SK-N-SH (cell line): Measurements from ENCODE around the gene ARAP1. TPM values are rescaled to one million over a fixed set of nuclear protein-coding genes. Genes with fewer than 3 reads are reported as not detected.

Experiments used
- CTCF ChIA-PET: fragments of 300-600, 350-600 bp; formaldehyde crosslinking; extraction: SDS; loops from one replicate; lab custom pipeline; 2021; lab: Yijun Ruan, JAX
- POLR2A ChIA-PET: fragments of 350-600 bp; sonication (Branson Sonifier 250); formaldehyde crosslinking; extraction: SDS; loops from one replicate; lab custom pipeline; 2020; ENCODE audit warnings: antibody characterized with exemption, inconsistent platforms; lab: Yijun Ruan, JAX
- DNase-seq: peaks from one replicate; pipeline ENCODE4 v3.0.0; 2012
- H2AFZ ChIP-seq: fragments of 200-600 bp; sonication (generic); 2 replicates; pipeline ENCODE4 v1.8.1; 2016; ENCODE audit warnings: antibody characterized with exemption, mild to moderate bottlenecking, low read depth
- H3F3A ChIP-seq: fragments of 200-600 bp; sonication (generic); replicated peaks from 2 replicates; pipeline ENCODE3; 2016; ENCODE audit warnings: antibody characterized with exemption, mild to moderate bottlenecking; ENCODE audit not compliant: insufficient read depth
- H3K27ac ChIP-seq, 2 experiments: fragments of 200-500 bp in 1 of 2; fragments of 200-600 bp in 1 of 2; sonication (Bioruptor generic) in 1 of 2; sonication (generic), shearing (Covaris generic) in 1 of 2; 2 replicates each; pipeline versions ENCODE4 v1.5.1 to v1.6.1; 2014 to 2016; ENCODE audit warnings: low read depth in 2 of 2, inconsistent platforms in 1 of 2, low read length in 1 of 2, mild to moderate bottlenecking in 1 of 2, mixed read lengths in 1 of 2
- H3K27me3 ChIP-seq: fragments of 200-600 bp; sonication (generic), shearing (Covaris generic); 2 replicates; pipeline ENCODE4 v1.6.1; 2016; ENCODE audit warnings: mixed run types; ENCODE audit not compliant: insufficient read depth
- H3K36me3 ChIP-seq, 2 experiments: fragments of 200-500 bp in 1 of 2; fragments of 200-600 bp in 1 of 2; sonication (Bioruptor generic) in 1 of 2; sonication (generic) in 1 of 2; replicated peaks in 1 of 2; 2 replicates each; pipeline versions ENCODE3 to v1.5.1; 2014 to 2016; ENCODE audit warnings: low read length in 1 of 2, mild to moderate bottlenecking in 1 of 2; ENCODE audit not compliant: insufficient read depth in 2 of 2, control insufficient read depth in 1 of 2
- H3K4me1 ChIP-seq, 2 experiments: fragments of 200-500 bp in 1 of 2; fragments of 200-600 bp in 1 of 2; sonication (Bioruptor generic) in 1 of 2; sonication (generic), shearing (Covaris generic) in 1 of 2; 2 replicates each; pipeline versions ENCODE4 v1.5.1 to v1.6.1; 2014 to 2016; ENCODE audit warnings: low read depth in 1 of 2, low read length in 1 of 2, mixed run types in 1 of 2; ENCODE audit not compliant: insufficient read depth in 2 of 2, control insufficient read depth in 1 of 2
- H3K4me2 ChIP-seq: fragments of 200-600 bp; sonication (generic), shearing (Covaris generic); 2 replicates; pipeline ENCODE4 v1.6.1; 2017; ENCODE audit warnings: mixed run types
- H3K4me3 ChIP-seq, 2 experiments: fragments of 200-500 bp in 1 of 2; fragments of 200-600 bp in 1 of 2; sonication (Bioruptor generic) in 1 of 2; sonication (generic), shearing (Covaris generic) in 1 of 2; 2 replicates each; pipeline versions ENCODE4 v1.5.1 to v1.8.1; 2014 to 2016; ENCODE audit warnings: low read depth in 2 of 2, inconsistent platforms in 1 of 2, low read length in 1 of 2, mild to moderate bottlenecking in 1 of 2, mixed read lengths in 1 of 2, moderate library complexity in 1 of 2
- H3K79me2 ChIP-seq: fragments of 200-600 bp; sonication (generic); 2 replicates; pipeline ENCODE4 v1.8.1; 2017; ENCODE audit warnings: mild to moderate bottlenecking; ENCODE audit not compliant: insufficient read depth
- H3K9ac ChIP-seq: fragments of 200-600 bp; sonication (generic); 2 replicates; pipeline ENCODE4 v1.6.1; 2017; ENCODE audit warnings: mixed run types
- H3K9me2 ChIP-seq: fragments of 200-600 bp; sonication (generic); 2 replicates; pipeline ENCODE4 v1.6.1; 2017; ENCODE audit warnings: mixed run types
- H3K9me3 ChIP-seq: fragments of 200-600 bp; sonication (generic); 2 replicates; pipeline ENCODE4 v1.6.1; 2017; ENCODE audit warnings: mixed run types, mild to moderate bottlenecking, moderate library complexity
- H4K20me1 ChIP-seq: fragments of 200-600 bp; sonication (generic); 2 replicates; pipeline ENCODE4 v1.6.1; 2017; ENCODE audit warnings: mild to moderate bottlenecking, mixed run types; ENCODE audit not compliant: insufficient read depth
- EZH2phosphoT487 ChIP-seq: fragments of 200-600 bp; sonication (generic); IDR thresholded peaks from 2 replicates; pipeline ENCODE4 v1.6.1; 2017; ENCODE audit warnings: low read depth, mixed run types, mild to moderate bottlenecking, antibody characterized with exemption, moderate library complexity, borderline replicate concordance
- FOXJ3 ChIP-seq: sonication (generic); formaldehyde crosslinking; IDR thresholded peaks from 2 replicates; pipeline ENCODE4 v1.5.1; 2020; ENCODE audit warnings: mild to moderate bottlenecking, missing genetic modification reagents
- FOXM1 ChIP-seq: IDR thresholded peaks from 2 replicates; pipeline ENCODE4 v1.4.0; 2012; ENCODE audit warnings: low read depth, mild to moderate bottlenecking
- JUND ChIP-seq: IDR thresholded peaks from 2 replicates; pipeline ENCODE4 v1.4.0; 2012
- MEF2A ChIP-seq: IDR thresholded peaks from 2 replicates; pipeline ENCODE4 v1.4.0; 2012; ENCODE audit warnings: low read depth, borderline replicate concordance
- MXI1 ChIP-seq: IDR thresholded peaks from 2 replicates; pipeline ENCODE4 v1.6.1; 2012; ENCODE audit warnings: mild to moderate bottlenecking, low read depth, low read length, improper control_type of control experiment
- NFIC ChIP-seq: IDR thresholded peaks from 2 replicates; pipeline ENCODE4 v1.4.0; 2012; ENCODE audit warnings: borderline replicate concordance
- NRF1 ChIP-seq: IDR thresholded peaks from 2 replicates; pipeline ENCODE4 v1.6.1; 2012; ENCODE audit warnings: low read depth, mild to moderate bottlenecking, low read length
- POLR2AphosphoS5 ChIP-seq: IDR thresholded peaks from 2 replicates; pipeline ENCODE4 v1.6.1; 2012; ENCODE audit warnings: low read depth, low read length
- RCOR1 ChIP-seq: fragments of 150-350 bp; IDR thresholded peaks from 2 replicates; pipeline ENCODE4 v1.6.1; 2017; ENCODE audit warnings: antibody characterized with exemption, low read length
- RXRA ChIP-seq: IDR thresholded peaks from 2 replicates; pipeline ENCODE4 v1.4.0; 2012; ENCODE audit warnings: low read depth, mild to moderate bottlenecking, borderline replicate concordance
- SMC3 ChIP-seq: IDR thresholded peaks from 2 replicates; pipeline ENCODE4 v1.6.1; 2012; ENCODE audit warnings: low read depth, low read length, improper control_type of control experiment
- TAF1 ChIP-seq: IDR thresholded peaks from 2 replicates; pipeline ENCODE4 v1.6.1; 2012; ENCODE audit warnings: low read depth, mild to moderate bottlenecking, low read length, moderate library complexity, borderline replicate concordance
- TCF12 ChIP-seq: IDR thresholded peaks from 2 replicates; pipeline ENCODE4 v1.4.0; 2012
- WGBS: methylation state at CpG from one replicate; pipeline ENCODE4 v1.1.6; 2017; ENCODE audit warnings: low lambda C conversion rate; 5-methylcytosine and 5-hydroxymethylcytosine counted together
- polyA plus RNA-seq, 3 experiments: library from polyadenylated mRNA; depleted of rRNA; stranded (reverse); fragments of >200 nt; gene quantifications; 2 replicates each; pipeline ENCODE4 v1.2.3, GENCODE V29; 2012
- TF ChIP-seq, protein P1 (sequence below): fragments of 150-350 bp; IDR thresholded peaks from 2 replicates; pipeline ENCODE4 v1.6.1; 2016; ENCODE audit warnings: mild to moderate bottlenecking, low read depth, low read length
- TF ChIP-seq, protein P2 (sequence below): IDR thresholded peaks from 2 replicates; pipeline ENCODE4 v1.4.0; 2012; ENCODE audit warnings: low read depth
- TF ChIP-seq, protein P3 (sequence below): IDR thresholded peaks from 2 replicates; pipeline ENCODE4; 2012

ARAP1 gene
- polyA plus RNA-seq, 1 of the 3 experiments (the other 2 are of a cell fraction) = 56.6 TPM

DNA sequence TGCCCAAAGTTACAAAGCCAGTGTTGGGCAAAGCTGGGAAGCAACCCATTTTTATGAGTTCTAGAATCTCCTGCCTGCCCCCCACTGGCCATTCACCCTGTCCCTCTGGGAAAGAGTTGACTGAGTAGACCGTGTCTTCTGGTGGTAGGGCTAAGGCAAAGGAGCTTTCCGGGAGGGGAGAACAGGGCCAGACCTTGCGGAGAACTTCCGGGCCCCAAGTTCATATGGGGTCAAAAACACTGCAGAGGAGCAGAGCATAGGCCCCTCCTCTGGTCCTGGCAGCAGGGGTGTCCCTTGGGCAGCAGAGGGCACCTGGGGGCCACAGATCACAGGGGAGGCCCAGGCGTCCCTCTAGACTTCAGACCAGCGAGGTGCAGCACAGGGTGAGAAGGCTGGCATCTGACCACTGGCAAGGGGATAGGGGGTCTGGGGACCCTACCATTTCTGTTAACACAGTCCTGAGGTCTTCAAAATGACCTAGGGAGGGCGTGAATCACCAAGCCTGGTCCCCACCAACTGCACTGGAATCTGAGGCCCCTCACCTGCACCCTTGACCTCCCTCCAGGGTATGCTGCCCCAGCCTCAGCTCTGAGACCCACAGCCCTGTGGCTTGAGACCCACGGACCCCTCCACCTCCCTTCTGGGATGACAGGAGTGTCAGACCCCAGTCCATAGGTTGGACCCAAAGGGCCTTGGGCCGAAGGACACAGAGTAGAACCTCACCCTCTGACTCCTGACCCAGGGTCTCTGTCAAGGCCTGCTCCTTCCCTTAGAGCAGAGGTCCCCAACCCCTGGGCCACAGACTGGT lies 1.3 kb upstream of the ARAP1 start:
- no peak overlapping the region; a peak in 1 of 4 replicates for H3K4me3 ChIP-seq
- no peaks in the 10 kb centered on the region for H3K27me3 ChIP-seq
- CTCF ChIA-PET = interaction anchor here (1.1 to 1.7 kb wide), 3 partner anchors 28 to 41 kb away, joined by 4 to 6 read pairs (median 5); partner anchors contain the start of gene STARD10
- no peak overlapping the region for H2AFZ ChIP-seq
- TF ChIP-seq MEF2A (no peak), RXRA (no peak), NFIC (no peak)
- TF ChIP-seq, protein P1, sequence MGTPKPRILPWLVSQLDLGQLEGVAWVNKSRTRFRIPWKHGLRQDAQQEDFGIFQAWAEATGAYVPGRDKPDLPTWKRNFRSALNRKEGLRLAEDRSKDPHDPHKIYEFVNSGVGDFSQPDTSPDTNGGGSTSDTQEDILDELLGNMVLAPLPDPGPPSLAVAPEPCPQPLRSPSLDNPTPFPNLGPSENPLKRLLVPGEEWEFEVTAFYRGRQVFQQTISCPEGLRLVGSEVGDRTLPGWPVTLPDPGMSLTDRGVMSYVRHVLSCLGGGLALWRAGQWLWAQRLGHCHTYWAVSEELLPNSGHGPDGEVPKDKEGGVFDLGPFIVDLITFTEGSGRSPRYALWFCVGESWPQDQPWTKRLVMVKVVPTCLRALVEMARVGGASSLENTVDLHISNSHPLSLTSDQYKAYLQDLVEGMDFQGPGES = no peak
- peaks cover 25% of the 10 kb centered on the region; the same call in 1 of the 2 replicates for H3K79me2 ChIP-seq
- peaks cover 11 to 20% of the 10 kb centered on the region in 2 experiments; a peak in 2 of 4 replicates for H3K4me1 ChIP-seq
- no peaks in the 10 kb centered on the region for H4K20me1 ChIP-seq
- H3K9ac ChIP-seq = peak overlapping the region; percentile 81; the same call in 1 of the 2 replicates
- H3K27ac ChIP-seq = no peak overlapping the region
- H3K36me3 ChIP-seq = no peaks in the 10 kb centered on the region
- POLR2A ChIA-PET = no interaction called here
- H3F3A ChIP-seq = peaks cover 7% of the 10 kb centered on the region
- no peak for DNase-seq
- no peaks in the 10 kb centered on the region for H3K9me3 ChIP-seq
- 79% methylated on average over 4 of the region's 9 CpGs for WGBS
- peak overlapping the region; percentile 99 for H3K4me2 ChIP-seq
- no peaks in the 10 kb centered on the region for H3K9me2 ChIP-seq

DNA sequence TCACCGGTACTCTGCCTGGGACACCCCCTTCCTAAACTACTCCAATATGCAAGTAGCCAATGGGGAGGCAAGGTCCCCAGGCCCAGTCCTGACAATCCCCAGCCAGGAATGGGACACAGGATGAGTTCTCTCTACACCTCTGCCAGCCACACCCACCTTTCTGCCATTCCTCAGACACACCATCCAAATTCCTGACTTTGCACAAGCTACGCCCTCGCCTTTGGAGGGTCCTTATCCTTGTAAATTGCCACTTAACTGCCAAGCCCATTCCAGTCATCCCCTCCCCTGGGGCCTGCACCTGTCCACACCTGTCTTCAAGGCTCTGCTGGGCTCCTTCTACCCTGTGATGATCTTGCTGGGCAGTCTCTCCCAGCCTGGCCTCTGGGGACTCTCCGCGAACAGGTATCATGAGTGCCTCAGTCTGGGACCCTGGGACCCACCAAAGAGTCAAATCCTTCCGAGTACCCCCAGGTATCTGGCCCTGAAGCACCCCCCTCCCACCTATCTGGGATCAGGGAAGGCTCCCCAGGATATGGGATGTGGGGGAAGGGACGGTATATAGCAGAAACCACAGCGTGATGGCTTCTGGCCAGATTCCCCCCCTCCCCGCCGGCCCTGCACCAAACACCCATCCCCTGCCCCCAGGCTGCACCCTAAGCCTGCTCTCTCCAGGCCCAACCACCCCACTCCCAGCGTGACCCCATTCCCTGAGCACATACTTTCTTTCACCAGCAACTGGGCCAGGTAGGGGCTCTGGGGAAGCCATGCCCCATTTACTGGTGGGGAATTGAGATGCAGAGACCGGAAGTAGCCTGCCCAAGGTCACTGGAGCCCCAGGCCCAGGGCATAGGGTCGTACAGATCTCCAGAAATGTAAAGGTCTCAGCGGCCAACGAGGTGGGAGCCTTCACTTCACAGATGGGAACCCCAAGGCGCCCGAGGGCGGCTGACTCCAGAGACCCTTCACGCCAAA lies 806 bp downstream of the ARAP1 start:
- Histone ChIP-seq H2AFZ (peak overlapping the region; percentile 93), H3K79me2 (peaks cover 25% of the 10 kb centered on the region; the same call in 1 of the 2 replicates), H3F3A (peaks cover 7% of the 10 kb centered on the region), H3K9me2 (no peaks in the 10 kb centered on the region), H3K4me2 (peak overlapping the region; percentile 99), H3K36me3 (no peaks in the 10 kb centered on the region), H3K4me1 (peaks cover 11 to 32% of the 10 kb centered on the region in 2 experiments; a peak in 1 of 4 replicates)
- ChIA-PET CTCF (interaction anchor here (0.6 to 1.5 kb wide), 3 partner anchors 11 to 43 kb away, joined by 3 to 4 read pairs (median 4); partner anchors contain the start of gene STARD10), POLR2A (no interaction called here)
- TF ChIP-seq FOXJ3 (CRISPR knock-in tag) = no peak
- TF ChIP-seq NRF1 = no peak
- TF ChIP-seq TCF12 = no peak
- TF ChIP-seq TAF1 = no peak
- no peak for TF ChIP-seq EZH2phosphoT487
- no peak for TF ChIP-seq POLR2AphosphoS5
- TF ChIP-seq RXRA = no peak
- no peak for TF ChIP-seq NFIC
- no peak for TF ChIP-seq MXI1
- TF ChIP-seq SMC3 = no peak
- TF ChIP-seq FOXM1 = no peak
- TF ChIP-seq JUND = no peak
- TF ChIP-seq, protein P2, sequence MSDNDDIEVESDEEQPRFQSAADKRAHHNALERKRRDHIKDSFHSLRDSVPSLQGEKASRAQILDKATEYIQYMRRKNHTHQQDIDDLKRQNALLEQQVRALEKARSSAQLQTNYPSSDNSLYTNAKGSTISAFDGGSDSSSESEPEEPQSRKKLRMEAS = no peak
- TF ChIP-seq RCOR1 = no peak
- TF ChIP-seq, protein P3, sequence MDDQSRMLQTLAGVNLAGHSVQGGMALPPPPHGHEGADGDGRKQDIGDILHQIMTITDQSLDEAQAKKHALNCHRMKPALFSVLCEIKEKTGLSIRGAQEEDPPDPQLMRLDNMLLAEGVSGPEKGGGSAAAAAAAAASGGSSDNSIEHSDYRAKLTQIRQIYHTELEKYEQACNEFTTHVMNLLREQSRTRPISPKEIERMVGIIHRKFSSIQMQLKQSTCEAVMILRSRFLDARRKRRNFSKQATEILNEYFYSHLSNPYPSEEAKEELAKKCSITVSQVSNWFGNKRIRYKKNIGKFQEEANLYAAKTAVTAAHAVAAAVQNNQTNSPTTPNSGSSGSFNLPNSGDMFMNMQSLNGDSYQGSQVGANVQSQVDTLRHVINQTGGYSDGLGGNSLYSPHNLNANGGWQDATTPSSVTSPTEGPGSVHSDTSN = no peak
- TF ChIP-seq, all 33 proteins: peak for 0
- peak; percentile 66 for DNase-seq
- WGBS = 35% methylated on average over 15 of the region's 19 CpGs
- Histone ChIP-seq H3K9me3 (no peaks in the 10 kb centered on the region), H4K20me1 (no peaks in the 10 kb centered on the region), H3K4me3 (peak overlapping the region; percentile 79 to 94), H3K9ac (peak overlapping the region; percentile 81), H3K27ac (peak overlapping the region; percentile 42 to 73; a peak in 2 of 4 replicates), H3K27me3 (no peaks in the 10 kb centered on the region)
